Measurements from ENCODE around the gene NOL4L.

DNA sequence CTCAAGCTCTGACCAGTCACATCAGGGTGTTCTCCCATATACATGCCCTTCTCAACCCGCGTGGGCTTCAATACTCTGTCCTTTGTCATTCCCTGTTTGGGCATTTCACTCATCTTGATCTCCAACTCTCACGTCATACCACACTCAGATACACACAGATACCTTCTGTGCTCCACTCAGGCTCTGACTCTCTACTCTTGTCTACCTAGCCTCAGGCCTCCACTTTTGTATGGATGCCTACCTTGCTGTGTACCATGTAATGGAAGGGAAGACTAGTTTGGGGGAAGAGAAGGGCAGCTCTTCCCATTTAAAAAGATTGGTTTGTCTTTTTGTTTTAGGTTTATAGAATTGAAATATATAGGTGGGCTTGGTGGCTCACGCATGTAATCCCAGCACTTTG, 178.4 kb downstream of the NOL4L start:
- TF ChIP-seq, protein P1, sequence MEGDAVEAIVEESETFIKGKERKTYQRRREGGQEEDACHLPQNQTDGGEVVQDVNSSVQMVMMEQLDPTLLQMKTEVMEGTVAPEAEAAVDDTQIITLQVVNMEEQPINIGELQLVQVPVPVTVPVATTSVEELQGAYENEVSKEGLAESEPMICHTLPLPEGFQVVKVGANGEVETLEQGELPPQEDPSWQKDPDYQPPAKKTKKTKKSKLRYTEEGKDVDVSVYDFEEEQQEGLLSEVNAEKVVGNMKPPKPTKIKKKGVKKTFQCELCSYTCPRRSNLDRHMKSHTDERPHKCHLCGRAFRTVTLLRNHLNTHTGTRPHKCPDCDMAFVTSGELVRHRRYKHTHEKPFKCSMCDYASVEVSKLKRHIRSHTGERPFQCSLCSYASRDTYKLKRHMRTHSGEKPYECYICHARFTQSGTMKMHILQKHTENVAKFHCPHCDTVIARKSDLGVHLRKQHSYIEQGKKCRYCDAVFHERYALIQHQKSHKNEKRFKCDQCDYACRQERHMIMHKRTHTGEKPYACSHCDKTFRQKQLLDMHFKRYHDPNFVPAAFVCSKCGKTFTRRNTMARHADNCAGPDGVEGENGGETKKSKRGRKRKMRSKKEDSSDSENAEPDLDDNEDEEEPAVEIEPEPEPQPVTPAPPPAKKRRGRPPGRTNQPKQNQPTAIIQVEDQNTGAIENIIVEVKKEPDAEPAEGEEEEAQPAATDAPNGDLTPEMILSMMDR (IDR thresholded peaks at IDR 0.05), result no peak
- TF ChIP-seq POLR2A (IDR thresholded peaks at IDR 0.05), result no peak

Measured in thyroid gland (tissue), 4 donors.